Fibroblast of mammary gland (primary cell): ENCODE results near the gene LGR6.
A peak's percentile ranks its signal among the peaks of the same experiment; 100 is the strongest.
"Not testable (repeated sequence)": the region's sequence is repeated elsewhere in the genome, so short reads cannot be mapped to it uniquely, and the experiment has no call there.

Experiments
- DNase-seq: peaks from one replicate; pipeline ENCODE4 v3.0.0-alpha.2; 2010; ENCODE audit warnings: low read depth
- H3K4me3 ChIP-seq: 2 replicates; pipeline ENCODE4 v1.5.1; 2011; ENCODE audit warnings: low read depth, mild to moderate bottlenecking, low read length, moderate library complexity; ENCODE audit not compliant: control insufficient read depth
- CTCF ChIP-seq: conservative IDR thresholded peaks from 2 replicates; pipeline ENCODE4 v1.5.1; 2011; ENCODE audit warnings: low read depth, low read length, inconsistent platforms; ENCODE audit not compliant: control insufficient read depth, insufficient read depth

LGR6 gene

GRCh38 chr1:202193614-202194327 is at the start of gene LGR6:
LGR6 (plus strand) TSS chr1:202193799; CDS start chr1:202193990, 191 bp downstream.
- TF ChIP-seq CTCF: no peak
- DNase-seq: no peak
- no peak within 1 kb of the TSS for H3K4me3 ChIP-seq

GRCh38 chr1:202144402-202145067 is 49.1 kb upstream of the LGR6 start, which contains the start of gene ARL8A:
ARL8A (minus strand) TSS chr1:202144737; CDS start chr1:202144572, 165 bp downstream.
- DNase-seq: no peak
- H3K4me3 ChIP-seq: peak within 1 kb of the TSS; percentile 76

GRCh38 chr1:202145068-202145743 is 48.4 kb upstream of the LGR6 start:
- TF ChIP-seq CTCF: no peak
- H3K4me3 ChIP-seq: peak overlapping the region; percentile 50
- no peak for DNase-seq

More at GRCh38 chr1:202144402-202145067, 49.1 kb upstream of the LGR6 start, which contains the start of gene ARL8A:
- no peak for TF ChIP-seq CTCF

GRCh38 chr1:202145744-202146140 is 47.9 kb upstream of the LGR6 start:
- not testable (repeated sequence) for H3K4me3 ChIP-seq, DNase-seq

- H3K4me3 ChIP-seq: no peak overlapping the region
- no peak for TF ChIP-seq CTCF
- DNase-seq: no peak
Observed at GRCh38 chr1:202146279-202146678, 47.3 kb upstream of the LGR6 start.

GRCh38 chr1:202146993-202147392 is 46.6 kb upstream of the LGR6 start:
- H3K4me3 ChIP-seq: no peak overlapping the region
- TF ChIP-seq CTCF: no peak
- no peak for DNase-seq

- DNase-seq: no peak
- no peak for TF ChIP-seq CTCF
Observed at GRCh38 chr1:202148391-202148790, 45.2 kb upstream of the LGR6 start.

More at GRCh38 chr1:202148391-202148790, 45.2 kb upstream of the LGR6 start:
- H3K4me3 ChIP-seq: no peak overlapping the region
